HEK293T (cell line): ENCODE results near the gene KRT5.

Source experiments
- ELF4 ChIP-seq: fragments of 450-650 bp; IDR thresholded peaks from 2 replicates; pipeline ENCODE4 v1.6.1; 2017; ENCODE audit warnings: antibody characterized with exemption
- L3MBTL2 ChIP-seq: fragments of 450-650 bp; conservative IDR thresholded peaks from 2 replicates; pipeline ENCODE4 v1.6.1; 2016; ENCODE audit warnings: mild to moderate bottlenecking
- LEF1 ChIP-seq: fragments of 450-650 bp; IDR thresholded peaks from 2 replicates; pipeline ENCODE4 v1.6.1; 2017; ENCODE audit warnings: mild to moderate bottlenecking, borderline replicate concordance
- PKNOX1 ChIP-seq: fragments of 450-650 bp; IDR thresholded peaks from 2 replicates; pipeline ENCODE4 v1.6.1; 2016
- SP1 ChIP-seq: fragments of 450-650 bp; IDR thresholded peaks from 2 replicates; pipeline ENCODE4 v1.6.1; 2017

- TF ChIP-seq LEF1 (no peak), SP1 (no peak), ELF4 (no peak), PKNOX1 (no peak), L3MBTL2 (no peak)
Observed at GRCh38 chr12:52568111-52568510, 47.9 kb upstream of the KRT5 start.
